H1 (cell line): ENCODE measurements around the gene CDKN2AIP. TPM values are rescaled to one million over a fixed set of nuclear protein-coding genes. Genes with fewer than 3 reads are reported as not detected.

Experiments
- CTCF ChIA-PET: fragments of 300-600 bp; sonication (Branson Sonifier 250); formaldehyde crosslinking; loops from one replicate; lab custom pipeline; 2021; ENCODE audit not compliant: partially characterized antibody; lab: Charles Lee
- POLR2A ChIA-PET: fragments of 300-600 bp; sonication (Branson Sonifier 250); formaldehyde crosslinking; loops from one replicate; lab custom pipeline; 2021; ENCODE audit warnings: inconsistent platforms; ENCODE audit not compliant: partially characterized antibody; lab: Charles Lee
- DNase-seq, 2 experiments: peaks; one replicate each; pipeline versions ENCODE4 v3.0.0 to v3.0.0-alpha.2; 2010 to 2022; ENCODE audit warnings: low spot score in 2 of 2, low read depth in 1 of 2, mixed read lengths in 1 of 2
- FAIRE-seq: peaks from 2 replicates; lab custom pipeline; 2011; peaks lifted over from hg19 to GRCh38; lab: Jason Lieb, UNC
- H2AFZ ChIP-seq: 2 replicates; pipeline ENCODE4 v1.8.1; 2012; ENCODE audit warnings: low read length, inconsistent platforms
- H2AK5ac ChIP-seq: 2 replicates; pipeline ENCODE4 v1.6.1; 2013; ENCODE audit warnings: low read depth, low read length
- H2BK120ac ChIP-seq: replicated peaks from 2 replicates; pipeline ENCODE3; 2013; ENCODE audit warnings: low read depth, low read length, inconsistent platforms
- H2BK12ac ChIP-seq: 2 replicates; pipeline ENCODE4 v1.6.1; 2013; ENCODE audit warnings: low read depth, low read length
- H2BK15ac ChIP-seq: 2 replicates; pipeline ENCODE4 v1.6.1; 2013; ENCODE audit warnings: low read length
- H2BK20ac ChIP-seq: 2 replicates; pipeline ENCODE4 v1.6.1; 2013; ENCODE audit warnings: low read length
- H2BK5ac ChIP-seq: 2 replicates; pipeline ENCODE4 v1.6.1; 2013; ENCODE audit warnings: low read depth, low read length
- H3K14ac ChIP-seq: 2 replicates; pipeline ENCODE4 v1.6.1; 2013; ENCODE audit warnings: inconsistent platforms; ENCODE audit not compliant: insufficient read length
- H3K18ac ChIP-seq: 2 replicates; pipeline ENCODE4 v1.6.1; 2013; ENCODE audit warnings: low read length; ENCODE audit errors: extremely low read depth
- H3K23ac ChIP-seq: 2 replicates; pipeline ENCODE4 v1.6.1; 2013; ENCODE audit warnings: inconsistent platforms; ENCODE audit not compliant: insufficient read length
- H3K23me2 ChIP-seq: 2 replicates; pipeline ENCODE4 v1.6.1; 2013; ENCODE audit warnings: low read depth, low read length
- H3K27ac ChIP-seq: 2 replicates; pipeline ENCODE4 v1.6.1; 2011; ENCODE audit warnings: low read depth, low read length, inconsistent platforms
- H3K27me3 ChIP-seq, 4 experiments: replicated peaks in 1 of 4; 1 replicate in 1 of 4; 2 replicates in 3 of 4; pipeline versions ENCODE4 v1.6.1 to v1.8.1; 2011 to 2013; ENCODE audit warnings: low read length in 3 of 4, mild to moderate bottlenecking in 3 of 4, inconsistent platforms in 2 of 4, mixed read lengths in 2 of 4, moderate library complexity in 1 of 4; ENCODE audit not compliant: control insufficient read depth in 3 of 4, insufficient read depth in 3 of 4; ENCODE audit errors: extremely low read depth in 1 of 4
- H3K36me3 ChIP-seq, 4 experiments: 2 replicates each; pipeline versions ENCODE4 v1.6.1 to v1.8.1; 2011 to 2013; ENCODE audit warnings: mild to moderate bottlenecking in 4 of 4, low read length in 3 of 4, moderate library complexity in 2 of 4, control low read depth in 1 of 4, inconsistent platforms in 1 of 4; ENCODE audit not compliant: insufficient read depth in 4 of 4, control insufficient read depth in 2 of 4
- H3K4ac ChIP-seq: replicated peaks from 2 replicates; pipeline ENCODE3; 2013; ENCODE audit warnings: low read length, low read depth, mixed read lengths, inconsistent platforms; ENCODE audit not compliant: insufficient read length
- H3K4me1 ChIP-seq, 4 experiments: replicated peaks in 1 of 4; 1 replicate in 1 of 4; 2 replicates in 3 of 4; pipeline versions ENCODE4 v1.6.1 to v1.8.1; 2011 to 2013; ENCODE audit warnings: low read length in 3 of 4, inconsistent platforms in 2 of 4, mixed read lengths in 1 of 4; ENCODE audit not compliant: insufficient read depth in 4 of 4, control insufficient read depth in 3 of 4
- H3K4me2 ChIP-seq, 2 experiments: 2 replicates each; pipeline versions ENCODE4 v1.6.1 to v1.8.1; 2011 to 2013; ENCODE audit warnings: low read depth in 2 of 2, low read length in 2 of 2, control low read depth in 1 of 2, inconsistent platforms in 1 of 2, mild to moderate bottlenecking in 1 of 2; ENCODE audit not compliant: insufficient read depth in 1 of 2
- H3K4me3 ChIP-seq, 4 experiments: fragments of 200-600, 300-600 bp in 1 of 4; sonication (generic), shearing (Covaris generic), sonication (Bioruptor Twin) in 1 of 4; 2 replicates each; pipeline versions ENCODE4 v1.5.1 to v1.8.1; 2011 to 2016; ENCODE audit warnings: low read length in 4 of 4, low read depth in 3 of 4, control low read depth in 2 of 4, inconsistent platforms in 2 of 4, mild to moderate bottlenecking in 2 of 4, mixed read lengths in 1 of 4, moderate library complexity in 1 of 4; ENCODE audit not compliant: insufficient read depth in 2 of 4; ENCODE audit errors: extremely low read depth in 1 of 4
- H3K56ac ChIP-seq: replicated peaks from 2 replicates; pipeline ENCODE3; 2013; ENCODE audit warnings: low read depth, mild to moderate bottlenecking, mixed read lengths, low read length, inconsistent platforms; ENCODE audit not compliant: insufficient read length
- H3K79me1 ChIP-seq: 2 replicates; pipeline ENCODE4 v1.6.1; 2013; ENCODE audit warnings: low read depth, low read length, control low read depth
- H3K79me2 ChIP-seq, 2 experiments: 2 replicates each; pipeline versions ENCODE4 v1.6.1 to v1.8.1; 2012 to 2013; ENCODE audit warnings: low read length in 2 of 2, mild to moderate bottlenecking in 2 of 2, inconsistent platforms in 1 of 2; ENCODE audit not compliant: insufficient read depth in 2 of 2, control insufficient read depth in 1 of 2
- H3K9ac ChIP-seq, 4 experiments: replicated peaks in 1 of 4; 1 replicate in 1 of 4; 2 replicates in 3 of 4; pipeline versions ENCODE4 v1.6.1 to v1.8.1; 2011 to 2013; ENCODE audit warnings: low read depth in 3 of 4, low read length in 3 of 4, control low read depth in 2 of 4, mild to moderate bottlenecking in 2 of 4, moderate library complexity in 2 of 4, inconsistent platforms in 1 of 4; ENCODE audit errors: extremely low read depth in 1 of 4
- H3K9me3 ChIP-seq, 2 experiments: 2 replicates each; pipeline versions ENCODE4 v1.6.1 to v1.8.1; 2012 to 2013; ENCODE audit warnings: mild to moderate bottlenecking in 2 of 2, moderate library complexity in 2 of 2, control low read depth in 1 of 2, inconsistent platforms in 1 of 2, low read depth in 1 of 2, low read length in 1 of 2, mixed read lengths in 1 of 2; ENCODE audit not compliant: insufficient read depth in 2 of 2
- H4K20me1 ChIP-seq, 2 experiments: replicated peaks in 1 of 2; 2 replicates each; pipeline versions ENCODE3 to v1.8.1; 2011 to 2013; ENCODE audit warnings: inconsistent platforms in 2 of 2, low read length in 2 of 2, mild to moderate bottlenecking in 1 of 2; ENCODE audit not compliant: insufficient read depth in 2 of 2, control insufficient read depth in 1 of 2
- H4K5ac ChIP-seq: 2 replicates; pipeline ENCODE4 v1.6.1; 2013; ENCODE audit warnings: low read length, low read depth, mixed read lengths, inconsistent platforms; ENCODE audit not compliant: insufficient read length
- H4K8ac ChIP-seq: 2 replicates; pipeline ENCODE4 v1.8.0; 2013; ENCODE audit warnings: mild to moderate bottlenecking, moderate library complexity, low read length, inconsistent platforms; ENCODE audit not compliant: insufficient read depth; ENCODE audit errors: extremely low read depth
- H4K91ac ChIP-seq: replicated peaks from 2 replicates; pipeline ENCODE3; 2013; ENCODE audit warnings: low read length, mixed read lengths, inconsistent platforms; ENCODE audit not compliant: insufficient read length
- ASH2L ChIP-seq: fragments of 200-600, 300-600 bp; sonication (generic); IDR thresholded peaks from one replicate; pipeline ENCODE4 v1.7.1; 2017; ENCODE audit warnings: low read length
- BACH1 ChIP-seq: IDR thresholded peaks from 2 replicates; pipeline ENCODE4 v1.6.1; 2012; ENCODE audit warnings: low read length, improper control_type of control experiment
- CBX5 ChIP-seq: fragments of 300-800, 300-1000 bp; sonication (generic); IDR thresholded peaks from 2 replicates; pipeline ENCODE4 v1.7.1; 2016; ENCODE audit warnings: antibody characterized with exemption, low read length, low read depth
- E2F6 ChIP-seq: IDR thresholded peaks from 2 replicates; pipeline ENCODE4 v1.6.1; 2012; ENCODE audit warnings: inconsistent platforms
- FOSL1 ChIP-seq: IDR thresholded peaks from 2 replicates; pipeline ENCODE4 v1.6.1; 2011; ENCODE audit warnings: mild to moderate bottlenecking, low read depth, low read length, moderate library complexity; ENCODE audit not compliant: insufficient read depth
- GTF2F1 ChIP-seq: IDR thresholded peaks from 2 replicates; pipeline ENCODE4 v1.6.1; 2012; ENCODE audit warnings: low read depth, low read length, improper control_type of control experiment, borderline replicate concordance
- RAD21 ChIP-seq, 2 experiments: IDR thresholded peaks in 1 of 2; conservative IDR thresholded peaks in 1 of 2; 2 replicates each; pipeline ENCODE4 v1.6.1; 2011; ENCODE audit warnings: low read depth in 2 of 2, low read length in 2 of 2, improper control_type of control experiment in 1 of 2, inconsistent platforms in 1 of 2, mild to moderate bottlenecking in 1 of 2, moderate library complexity in 1 of 2
- SIX5 ChIP-seq: IDR thresholded peaks from 2 replicates; pipeline ENCODE4 v1.6.1; 2011; ENCODE audit warnings: mild to moderate bottlenecking, low read depth, low read length
- SP1 ChIP-seq: IDR thresholded peaks from 2 replicates; pipeline ENCODE4 v1.6.1; 2011; ENCODE audit warnings: low read depth, low read length
- YY1 ChIP-seq: IDR thresholded peaks from 2 replicates; pipeline ENCODE4 v1.6.1; 2011; ENCODE audit warnings: low read depth, mild to moderate bottlenecking, low read length
- WGBS, 2 experiments: shearing (Covaris generic) in 1 of 2; methylation state at CpG; one replicate each; pipeline versions ENCODE4 v1.1.6 to v1.1.7; 2013 to 2015; ENCODE audit warnings: low lambda C conversion rate in 2 of 2, mixed read lengths in 2 of 2, inconsistent platforms in 1 of 2, low coverage in 1 of 2, missing lambda C conversion rate in 1 of 2; ENCODE audit not compliant: insufficient replicate concordance in 2 of 2, insufficient coverage in 1 of 2, insufficient read length in 1 of 2; ENCODE audit errors: extremely low coverage in 1 of 2, missing lambda C conversion rate in 1 of 2; 5-methylcytosine and 5-hydroxymethylcytosine counted together
- polyA plus RNA-seq, 7 experiments: library from polyadenylated mRNA; depleted of rRNA in 3 of 7; stranded (reverse) in 5 of 7; unstranded in 2 of 7; fragments of >200 nt in 5 of 7; fragments of 200-250 nt in 2 of 7; gene quantifications; 1 replicate in 5 of 7; 2 replicates in 1 of 7; 4 replicates in 1 of 7; pipeline versions ENCODE4 v1.2.1 to v1.2.3, GENCODE V29; 2011 to 2013; ENCODE audit warnings: missing spikeins in 2 of 7, mixed read lengths in 2 of 7
- total RNA-seq: library from RNA; stranded (reverse); fragmentation: NEBNext Ultra II Directional; extraction: Animal tissue kit (Norgen Biotek cat#: 25700); gene quantifications from 2 replicates; pipeline ENCODE4 v1.2.1, GENCODE V29; 2021

CDKN2AIP gene
- total and polyA plus RNA-seq, 2 of the 8 experiments (the other 6 are each of a cell fraction or from before 2014, with no cell fraction given), result 6.0 to 14.0 TPM

GRCh38 chr4:183411291-183411861 lies 33.1 kb upstream of the CDKN2AIP start:
- ChIA-PET CTCF (no interaction called here), POLR2A (interaction anchor here (1.2 kb wide), 1 partner anchor 553 kb away, joined by 3 read pairs; no protein-coding TSS in a partner anchor)
- DNase-seq, result no peak
- H3K79me1 ChIP-seq, result no peaks in the 10 kb centered on the region
- H2BK20ac ChIP-seq, result no peak overlapping the region
- no peaks in the 10 kb centered on the region for H4K20me1 ChIP-seq
- no peak overlapping the region for H3K4ac ChIP-seq
- H3K9ac ChIP-seq, result no peak overlapping the region
- H3K36me3 ChIP-seq, result no peaks in the 10 kb centered on the region
- no peak overlapping the region for H3K23ac ChIP-seq
- FAIRE-seq, result no peak
- H3K4me3 ChIP-seq, result no peak overlapping the region
- H3K27ac ChIP-seq, result no peak overlapping the region
- H3K4me2 ChIP-seq, result no peak overlapping the region
- H3K56ac ChIP-seq, result no peak overlapping the region
- H3K18ac ChIP-seq, result no peak overlapping the region
- H4K91ac ChIP-seq, result no peak overlapping the region
- H3K4me1 ChIP-seq, result no peaks in the 10 kb centered on the region
- no peaks in the 10 kb centered on the region for H3K27me3 ChIP-seq
- H2BK120ac ChIP-seq, result no peak overlapping the region
- H3K9me3 ChIP-seq, result no peaks in the 10 kb centered on the region
- 89% methylated on average over 11 of the region's 11 CpGs; no CpG with 5 or more reads in 1 of the 2 experiments for WGBS, 2 experiments
- no peaks in the 10 kb centered on the region; the same call in 1 of the 2 replicates for H3K23me2 ChIP-seq
- no peak overlapping the region for H3K14ac ChIP-seq
- H4K8ac ChIP-seq, result no peak overlapping the region
- H2AK5ac ChIP-seq, result no peak overlapping the region
- H3K79me2 ChIP-seq, result no peaks in the 10 kb centered on the region
- no peak overlapping the region for H4K5ac ChIP-seq
- H2BK5ac ChIP-seq, result no peak overlapping the region
- no peak overlapping the region for H2BK12ac ChIP-seq
- H2BK15ac ChIP-seq, result no peak overlapping the region
- H2AFZ ChIP-seq, result no peak overlapping the region
- TF ChIP-seq SP1 (no peak), BACH1 (no peak), RAD21 (IDR thresholded peaks at IDR 0.05 in 1 of 2, conservative IDR thresholded peaks at IDR 0.05 in 1 of 2; ENCODE audit: low read depth in 2 of 2, low read length in 2 of 2) (no peak), GTF2F1 (no peak), CBX5 (no peak), ASH2L (no peak), SIX5 (no peak), YY1 (no peak), E2F6 (no peak), FOSL1 (no peak)
